H1 (cell line): ENCODE measurements around the gene ACP4. TPM values are rescaled to one million over a fixed set of nuclear protein-coding genes. Genes with fewer than 3 reads are reported as not detected.

Source experiments
- CEBPB ChIP-seq: IDR thresholded peaks from 2 replicates; pipeline ENCODE4 v1.6.1; 2012; ENCODE audit warnings: low read depth, low read length
- HDAC2 ChIP-seq, 2 experiments: fragments of 300-600 bp in 1 of 2; sonication (generic) in 1 of 2; IDR thresholded peaks; 2 replicates each; pipeline ENCODE4 v1.6.1; 2011 to 2012; ENCODE audit warnings: low read depth in 2 of 2, low read length in 2 of 2, mild to moderate bottlenecking in 2 of 2, moderate library complexity in 2 of 2, borderline replicate concordance in 1 of 2, inconsistent platforms in 1 of 2
- KDM4A ChIP-seq: IDR thresholded peaks from one replicate; pipeline ENCODE4 v1.7.1; 2012; ENCODE audit warnings: low read depth, mild to moderate bottlenecking, moderate library complexity, low read length, inconsistent platforms; ENCODE audit not compliant: severe bottlenecking
- POLR2AphosphoS5 ChIP-seq: IDR thresholded peaks from 2 replicates; pipeline ENCODE4 v1.6.1; 2011; ENCODE audit warnings: low read depth, low read length
- polyA plus RNA-seq, 7 experiments: library from polyadenylated mRNA; depleted of rRNA in 3 of 7; stranded (reverse) in 5 of 7; unstranded in 2 of 7; fragments of >200 nt in 5 of 7; fragments of 200-250 nt in 2 of 7; gene quantifications; 1 replicate in 5 of 7; 2 replicates in 1 of 7; 4 replicates in 1 of 7; pipeline versions ENCODE4 v1.2.1 to v1.2.3, GENCODE V29; 2011 to 2013; ENCODE audit warnings: missing spikeins in 2 of 7, mixed read lengths in 2 of 7
- total RNA-seq: library from RNA; stranded (reverse); fragmentation: NEBNext Ultra II Directional; extraction: Animal tissue kit (Norgen Biotek cat#: 25700); gene quantifications from 2 replicates; pipeline ENCODE4 v1.2.1, GENCODE V29; 2021
- TF ChIP-seq, protein P1 (sequence below): fragments of 300-600 bp; sonication (generic); IDR thresholded peaks from 2 replicates; pipeline ENCODE4 v1.7.1; 2012; ENCODE audit warnings: low read length, moderate library complexity, mild to moderate bottlenecking, inconsistent platforms; ENCODE audit not compliant: insufficient replicate concordance

Gene ACP4
- total and polyA plus RNA-seq, 2 of the 8 experiments (the other 6 are each of a cell fraction or from before 2014, with no cell fraction given): not detected

DNA sequence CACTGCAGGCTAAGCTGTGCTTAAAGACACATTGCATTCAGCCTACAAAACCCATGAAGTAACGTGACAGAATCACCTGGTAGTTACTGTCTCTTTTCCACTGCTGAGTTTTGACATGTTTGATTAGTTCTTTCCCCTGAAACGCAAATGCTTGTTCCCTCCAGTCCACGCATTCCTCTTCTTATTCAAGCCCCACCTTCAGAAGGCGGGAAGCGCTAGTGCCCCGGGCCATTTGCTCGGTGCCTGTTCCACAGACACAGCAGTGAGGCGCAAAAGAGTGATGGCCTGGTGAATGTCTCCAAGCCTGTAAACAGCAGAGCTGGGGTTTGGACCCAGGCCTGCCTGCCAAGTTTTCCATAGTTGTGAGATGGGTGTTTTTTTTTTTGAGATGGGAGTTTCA lies 10.9 kb downstream of the ACP4 start (continued):
- TF ChIP-seq, protein P1, sequence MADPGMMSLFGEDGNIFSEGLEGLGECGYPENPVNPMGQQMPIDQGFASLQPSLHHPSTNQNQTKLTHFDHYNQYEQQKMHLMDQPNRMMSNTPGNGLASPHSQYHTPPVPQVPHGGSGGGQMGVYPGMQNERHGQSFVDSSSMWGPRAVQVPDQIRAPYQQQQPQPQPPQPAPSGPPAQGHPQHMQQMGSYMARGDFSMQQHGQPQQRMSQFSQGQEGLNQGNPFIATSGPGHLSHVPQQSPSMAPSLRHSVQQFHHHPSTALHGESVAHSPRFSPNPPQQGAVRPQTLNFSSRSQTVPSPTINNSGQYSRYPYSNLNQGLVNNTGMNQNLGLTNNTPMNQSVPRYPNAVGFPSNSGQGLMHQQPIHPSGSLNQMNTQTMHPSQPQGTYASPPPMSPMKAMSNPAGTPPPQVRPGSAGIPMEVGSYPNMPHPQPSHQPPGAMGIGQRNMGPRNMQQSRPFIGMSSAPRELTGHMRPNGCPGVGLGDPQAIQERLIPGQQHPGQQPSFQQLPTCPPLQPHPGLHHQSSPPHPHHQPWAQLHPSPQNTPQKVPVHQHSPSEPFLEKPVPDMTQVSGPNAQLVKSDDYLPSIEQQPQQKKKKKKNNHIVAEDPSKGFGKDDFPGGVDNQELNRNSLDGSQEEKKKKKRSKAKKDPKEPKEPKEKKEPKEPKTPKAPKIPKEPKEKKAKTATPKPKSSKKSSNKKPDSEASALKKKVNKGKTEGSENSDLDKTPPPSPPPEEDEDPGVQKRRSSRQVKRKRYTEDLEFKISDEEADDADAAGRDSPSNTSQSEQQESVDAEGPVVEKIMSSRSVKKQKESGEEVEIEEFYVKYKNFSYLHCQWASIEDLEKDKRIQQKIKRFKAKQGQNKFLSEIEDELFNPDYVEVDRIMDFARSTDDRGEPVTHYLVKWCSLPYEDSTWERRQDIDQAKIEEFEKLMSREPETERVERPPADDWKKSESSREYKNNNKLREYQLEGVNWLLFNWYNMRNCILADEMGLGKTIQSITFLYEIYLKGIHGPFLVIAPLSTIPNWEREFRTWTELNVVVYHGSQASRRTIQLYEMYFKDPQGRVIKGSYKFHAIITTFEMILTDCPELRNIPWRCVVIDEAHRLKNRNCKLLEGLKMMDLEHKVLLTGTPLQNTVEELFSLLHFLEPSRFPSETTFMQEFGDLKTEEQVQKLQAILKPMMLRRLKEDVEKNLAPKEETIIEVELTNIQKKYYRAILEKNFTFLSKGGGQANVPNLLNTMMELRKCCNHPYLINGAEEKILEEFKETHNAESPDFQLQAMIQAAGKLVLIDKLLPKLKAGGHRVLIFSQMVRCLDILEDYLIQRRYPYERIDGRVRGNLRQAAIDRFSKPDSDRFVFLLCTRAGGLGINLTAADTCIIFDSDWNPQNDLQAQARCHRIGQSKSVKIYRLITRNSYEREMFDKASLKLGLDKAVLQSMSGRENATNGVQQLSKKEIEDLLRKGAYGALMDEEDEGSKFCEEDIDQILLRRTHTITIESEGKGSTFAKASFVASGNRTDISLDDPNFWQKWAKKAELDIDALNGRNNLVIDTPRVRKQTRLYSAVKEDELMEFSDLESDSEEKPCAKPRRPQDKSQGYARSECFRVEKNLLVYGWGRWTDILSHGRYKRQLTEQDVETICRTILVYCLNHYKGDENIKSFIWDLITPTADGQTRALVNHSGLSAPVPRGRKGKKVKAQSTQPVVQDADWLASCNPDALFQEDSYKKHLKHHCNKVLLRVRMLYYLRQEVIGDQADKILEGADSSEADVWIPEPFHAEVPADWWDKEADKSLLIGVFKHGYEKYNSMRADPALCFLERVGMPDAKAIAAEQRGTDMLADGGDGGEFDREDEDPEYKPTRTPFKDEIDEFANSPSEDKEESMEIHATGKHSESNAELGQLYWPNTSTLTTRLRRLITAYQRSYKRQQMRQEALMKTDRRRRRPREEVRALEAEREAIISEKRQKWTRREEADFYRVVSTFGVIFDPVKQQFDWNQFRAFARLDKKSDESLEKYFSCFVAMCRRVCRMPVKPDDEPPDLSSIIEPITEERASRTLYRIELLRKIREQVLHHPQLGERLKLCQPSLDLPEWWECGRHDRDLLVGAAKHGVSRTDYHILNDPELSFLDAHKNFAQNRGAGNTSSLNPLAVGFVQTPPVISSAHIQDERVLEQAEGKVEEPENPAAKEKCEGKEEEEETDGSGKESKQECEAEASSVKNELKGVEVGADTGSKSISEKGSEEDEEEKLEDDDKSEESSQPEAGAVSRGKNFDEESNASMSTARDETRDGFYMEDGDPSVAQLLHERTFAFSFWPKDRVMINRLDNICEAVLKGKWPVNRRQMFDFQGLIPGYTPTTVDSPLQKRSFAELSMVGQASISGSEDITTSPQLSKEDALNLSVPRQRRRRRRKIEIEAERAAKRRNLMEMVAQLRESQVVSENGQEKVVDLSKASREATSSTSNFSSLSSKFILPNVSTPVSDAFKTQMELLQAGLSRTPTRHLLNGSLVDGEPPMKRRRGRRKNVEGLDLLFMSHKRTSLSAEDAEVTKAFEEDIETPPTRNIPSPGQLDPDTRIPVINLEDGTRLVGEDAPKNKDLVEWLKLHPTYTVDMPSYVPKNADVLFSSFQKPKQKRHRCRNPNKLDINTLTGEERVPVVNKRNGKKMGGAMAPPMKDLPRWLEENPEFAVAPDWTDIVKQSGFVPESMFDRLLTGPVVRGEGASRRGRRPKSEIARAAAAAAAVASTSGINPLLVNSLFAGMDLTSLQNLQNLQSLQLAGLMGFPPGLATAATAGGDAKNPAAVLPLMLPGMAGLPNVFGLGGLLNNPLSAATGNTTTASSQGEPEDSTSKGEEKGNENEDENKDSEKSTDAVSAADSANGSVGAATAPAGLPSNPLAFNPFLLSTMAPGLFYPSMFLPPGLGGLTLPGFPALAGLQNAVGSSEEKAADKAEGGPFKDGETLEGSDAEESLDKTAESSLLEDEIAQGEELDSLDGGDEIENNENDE: no peak
- TF ChIP-seq CEBPB (no peak), POLR2AphosphoS5 (peak; percentile 40; the same call in 1 of the 2 replicates), HDAC2 (IDR thresholded peaks at IDR 0.05; ENCODE audit: borderline replicate concordance in 1 of 2, low read depth in 2 of 2, low read length in 2 of 2) (no peak), KDM4A (no peak)
- TF ChIP-seq, all 59 proteins: peak for 1
